ENCODE data around the gene CEL. TPM values are rescaled to one million over a fixed set of nuclear protein-coding genes. Genes with fewer than 3 reads are reported as not detected.
"Not testable (repeated sequence)": the region's sequence is repeated elsewhere in the genome, so short reads cannot be mapped to it uniquely, and the experiment has no call there.

CEL gene
- total RNA-seq, 2 experiments from 2014 or later = 2.9 to 3.0 TPM

- Mint-ChIP-seq H3K4me1 (ENCODE audit: low read depth) (no peaks in the 10 kb centered on the region), H3K36me3 (ENCODE audit: low read depth) (peaks cover 4% of the 10 kb centered on the region), H3K4me3 (no peak overlapping the region), H3K27ac (no peak overlapping the region), H3K27me3 (no peaks in the 10 kb centered on the region), H3K9me3 (no peaks in the 10 kb centered on the region)
- no peak for TF ChIP-seq CTCF (IDR thresholded peaks at IDR 0.05)
- no peak for DNase-seq
- POLR2A ChIA-PET = no interaction called here
- no peak for ATAC-seq
- CTCF ChIA-PET = no interaction called here
- intact Hi-C loops (cut with micrococcal nuclease) = no loop called here
These were observed 9.8 kb downstream of the CEL start for GRCh38 chr9:133071484-133072150.

DNA sequence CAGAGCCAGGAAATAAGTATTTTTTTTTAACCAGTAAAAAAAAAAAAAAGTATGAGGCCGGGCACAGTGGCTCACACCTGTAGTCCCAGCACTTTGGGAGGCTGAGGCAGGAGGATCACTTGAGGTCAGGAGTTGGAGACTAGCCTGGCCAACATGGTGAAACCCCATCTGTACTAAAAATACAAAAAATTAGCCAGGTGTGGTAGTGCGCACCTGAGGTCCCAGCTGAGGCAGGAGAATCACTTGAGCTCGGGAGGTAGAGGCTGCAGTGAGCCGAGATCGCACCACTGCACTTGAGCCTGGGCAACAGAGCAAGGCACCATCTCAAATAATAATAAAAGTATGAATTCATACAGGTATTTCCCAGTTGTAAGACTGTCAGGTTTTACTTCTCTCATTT lies 10.4 kb downstream of the CEL start:
- H3K36me3 Mint-ChIP-seq (ENCODE audit: low read depth); CTCF ChIA-PET; H3K4me1 Mint-ChIP-seq (ENCODE audit: low read depth); H3K9me3 Mint-ChIP-seq; intact Hi-C loops (cut with micrococcal nuclease); H3K27ac Mint-ChIP-seq; POLR2A ChIA-PET; H3K4me3 Mint-ChIP-seq; H3K27me3 Mint-ChIP-seq; DNase-seq; ATAC-seq: not testable (repeated sequence)

- Mint-ChIP-seq H3K4me3 (no peak overlapping the region), H3K36me3 (ENCODE audit: low read depth) (peaks cover 4% of the 10 kb centered on the region), H3K9me3 (no peaks in the 10 kb centered on the region), H3K4me1 (ENCODE audit: low read depth) (no peaks in the 10 kb centered on the region), H3K27ac (no peak overlapping the region), H3K27me3 (no peaks in the 10 kb centered on the region)
- no peak for DNase-seq
- intact Hi-C loops (cut with micrococcal nuclease) = no loop called here
- CTCF ChIA-PET = interaction anchor here (0.9 to 1.5 kb wide), 2 partner anchors 50 to 107 kb away, joined by 3 read pairs; no protein-coding TSS in a partner anchor
- POLR2A ChIA-PET = no interaction called here
- no peak for TF ChIP-seq CTCF (IDR thresholded peaks at IDR 0.05)
- no peak for ATAC-seq
These were observed 11.6 kb downstream of the CEL start for GRCh38 chr9:133073086-133074014.

DNA sequence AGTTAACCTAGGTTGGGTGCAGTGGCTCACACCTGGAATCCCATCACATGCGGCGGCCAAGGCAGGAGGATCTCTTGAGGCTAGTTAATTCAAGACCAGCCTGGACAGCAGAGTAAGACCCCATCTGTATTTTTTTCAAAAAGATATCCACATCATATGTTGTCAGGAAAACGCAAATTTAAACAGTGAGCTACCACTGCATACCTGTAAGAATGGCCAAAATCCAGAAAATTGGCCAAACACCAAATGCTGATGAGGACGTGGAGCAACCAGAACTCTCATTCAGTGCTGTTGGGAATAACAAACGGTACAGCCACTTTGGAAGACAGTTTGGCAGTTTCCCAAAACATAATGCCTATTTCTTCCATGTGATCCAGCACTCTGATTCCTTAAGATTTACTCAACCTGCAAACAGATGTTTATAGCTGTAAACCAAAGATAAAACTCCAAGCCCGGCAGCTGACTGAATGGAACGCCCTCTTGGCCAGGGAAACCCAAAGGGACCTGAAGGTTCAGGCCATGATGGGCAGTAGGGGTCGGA lies 12.4 kb downstream of the CEL start:
- Mint-ChIP-seq H3K27me3 (no peaks in the 10 kb centered on the region), H3K4me3 (no peak overlapping the region), H3K4me1 (ENCODE audit: low read depth) (no peaks in the 10 kb centered on the region), H3K36me3 (ENCODE audit: low read depth) (peaks cover 4% of the 10 kb centered on the region), H3K27ac (no peak overlapping the region), H3K9me3 (no peaks in the 10 kb centered on the region)
- DNase-seq (no peak), ATAC-seq (no peak)
- CTCF ChIA-PET = interaction anchor here (0.9 to 3.2 kb wide), 3 partner anchors 51 to 106 kb away, joined by 3 to 14 read pairs (median 3); no protein-coding TSS in a partner anchor
- intact Hi-C loops (cut with micrococcal nuclease) = no loop called here
- POLR2A ChIA-PET = no interaction called here
- TF ChIP-seq CTCF (IDR thresholded peaks at IDR 0.05) = no peak

DNA sequence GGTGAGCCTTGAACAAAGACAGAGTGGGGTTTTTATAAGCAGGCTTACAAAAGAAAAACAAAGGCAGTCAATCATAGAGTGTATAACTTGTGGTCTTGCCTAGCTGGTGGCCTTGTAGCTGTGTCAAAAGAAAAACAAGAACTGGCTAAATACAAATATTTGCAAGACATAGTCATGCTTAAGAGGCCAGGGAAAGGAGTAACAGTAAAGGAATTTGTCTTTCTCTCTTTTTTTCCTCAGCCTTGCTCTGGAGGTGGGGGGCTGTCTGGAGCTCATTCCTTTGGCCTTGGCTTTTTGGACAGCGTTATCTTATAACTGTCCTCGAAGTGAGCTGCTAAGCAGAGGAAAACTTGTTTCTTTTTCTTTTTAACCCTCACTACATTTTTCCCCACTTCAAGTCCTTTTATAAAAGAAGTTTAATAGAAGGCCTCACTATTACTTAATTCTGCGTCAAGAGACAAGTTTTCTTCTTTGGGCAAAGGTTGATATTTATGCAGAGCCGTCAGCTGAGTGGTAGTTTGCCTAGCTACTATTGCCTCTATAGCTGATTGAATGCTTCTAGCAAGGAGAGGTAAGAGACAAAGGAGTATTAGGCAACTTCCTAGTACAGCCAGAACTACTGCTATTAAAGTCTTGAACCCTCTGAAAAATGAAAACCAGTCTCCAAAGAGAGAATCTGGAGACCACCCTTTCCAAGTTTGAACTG lies 14.3 kb downstream of the CEL start:
- H3K27me3 Mint-ChIP-seq = no peaks in the 10 kb centered on the region
- ChIA-PET CTCF (interaction anchor here (0.8 to 3.2 kb wide), 5 partner anchors 12 to 94 kb away, joined by 3 to 14 read pairs (median 3); no protein-coding TSS in a partner anchor), POLR2A (interaction anchor here (1.1 kb wide), 1 partner anchor 19 kb away, joined by 3 read pairs; no protein-coding TSS in a partner anchor)
- H3K4me1 Mint-ChIP-seq (ENCODE audit: low read depth) = no peaks in the 10 kb centered on the region
- no peak for DNase-seq
- intact Hi-C loops (cut with micrococcal nuclease) = no loop called here
- no peak overlapping the region for H3K4me3 Mint-ChIP-seq
- no peak for TF ChIP-seq CTCF (IDR thresholded peaks at IDR 0.05)
- no peak overlapping the region for H3K27ac Mint-ChIP-seq
- no peaks in the 10 kb centered on the region for H3K9me3 Mint-ChIP-seq
- H3K36me3 Mint-ChIP-seq (ENCODE audit: low read depth) = peaks cover 4% of the 10 kb centered on the region
- no peak for ATAC-seq

Measured in activated CD8-positive, alpha-beta T cell treated with anti-CD3 and anti-CD28 coated beads for 36 hours (primary cell).